ENCODE results near the gene PSPC1. TPM values are rescaled to one million over a fixed set of nuclear protein-coding genes. Genes with fewer than 3 reads are reported as not detected.
"Not testable (repeated sequence)": the region's sequence is repeated elsewhere in the genome, so short reads cannot be mapped to it uniquely, and the experiment has no call there.

The PSPC1 gene
- polyA plus RNA-seq (158 and 166 TPM in 2 replicates), polyA minus RNA-seq (195 and 201 TPM in 2 replicates)

- TF ChIP-seq MXI1 (conservative IDR thresholded peaks at IDR 0.05; ENCODE audit: poor library complexity, severe bottlenecking), result peak; percentile 72
- peak; percentile 4 for TF ChIP-seq RAD21 (conservative IDR thresholded peaks at IDR 0.05)
- peak; percentile 96 for TF ChIP-seq REST (IDR thresholded peaks at IDR 0.05; ENCODE audit: borderline replicate concordance)
- peak; percentile 23 for TF ChIP-seq EP300 (conservative IDR thresholded peaks at IDR 0.05; ENCODE audit: poor library complexity, severe bottlenecking)
- peak; percentile 97 for TF ChIP-seq POLR2AphosphoS5 (IDR thresholded peaks at IDR 0.05)
- TF ChIP-seq TAF1 (IDR thresholded peaks at IDR 0.05; ENCODE audit: low read depth), result peak; percentile 98
- Histone ChIP-seq H2AFZ (ENCODE audit: low read depth, low read length) (peak within 1 kb of the TSS; percentile 88), H3K9ac (ENCODE audit: low read length) (peak within 1 kb of the TSS; percentile 98), H3K79me2 (replicated peaks; ENCODE audit: insufficient read depth, low read length) (peaks cover 15% of the 10 kb centered on the region), H3K4me3 (ENCODE audit: low read length) (peak within 1 kb of the TSS; percentile 98), H3K27ac (ENCODE audit: low read length) (peak within 1 kb of the TSS; percentile 97)
- H3K27me3 ChIP-seq (ENCODE audit: insufficient read depth, low read depth, low read length); H3K9me3 ChIP-seq (ENCODE audit: low read length); H3F3A ChIP-seq (ENCODE audit: insufficient read depth, low read length, poor library complexity, severe bottlenecking); H4K20me1 ChIP-seq (ENCODE audit: insufficient read depth); H3K4me2 ChIP-seq (ENCODE audit: low read length); H3K9me2 ChIP-seq (ENCODE audit: insufficient read depth, low read length); H3K36me3 ChIP-seq (ENCODE audit: insufficient read depth, low read length): not testable (repeated sequence)
Measured at GRCh38 chr13:19782727-19783682, at the start of gene PSPC1. Gene PSPC1 (minus strand): TSS chr13:19782945. CDS start chr13:19782757, 188 bp downstream.

GRCh38 chr13:19822673-19823072 lies 39.9 kb upstream of the PSPC1 start:
- H3K27me3 ChIP-seq (ENCODE audit: insufficient read depth, low read depth, low read length), result no peaks in the 10 kb centered on the region
- H3K9ac ChIP-seq (ENCODE audit: low read length), result no peak overlapping the region
- H2AFZ ChIP-seq (ENCODE audit: low read depth, low read length), result no peak overlapping the region
- TF ChIP-seq RAD21 (conservative IDR thresholded peaks at IDR 0.05) (no peak), EZH2 (IDR thresholded peaks at IDR 0.05; ENCODE audit: borderline replicate concordance, insufficient read depth, low read length, poor library complexity, severe bottlenecking) (no peak), MXI1 (conservative IDR thresholded peaks at IDR 0.05; ENCODE audit: poor library complexity, severe bottlenecking) (no peak), REST (IDR thresholded peaks at IDR 0.05; ENCODE audit: borderline replicate concordance) (no peak), SMC3 (conservative IDR thresholded peaks at IDR 0.05; ENCODE audit: poor library complexity) (no peak), CTCF (IDR thresholded peaks at IDR 0.05; ENCODE audit: poor library complexity, severe bottlenecking) (no peak), TAF1 (IDR thresholded peaks at IDR 0.05; ENCODE audit: low read depth) (no peak), EP300 (conservative IDR thresholded peaks at IDR 0.05; ENCODE audit: poor library complexity, severe bottlenecking) (no peak), POLR2AphosphoS5 (IDR thresholded peaks at IDR 0.05) (no peak)
- no peak overlapping the region for H3K4me3 ChIP-seq (ENCODE audit: low read length)
- H4K20me1 ChIP-seq (ENCODE audit: insufficient read depth), result no peaks in the 10 kb centered on the region
- no peaks in the 10 kb centered on the region for H3F3A ChIP-seq (ENCODE audit: insufficient read depth, low read length, poor library complexity, severe bottlenecking)
- H3K27ac ChIP-seq (ENCODE audit: low read length), result no peak overlapping the region
- no peaks in the 10 kb centered on the region for H3K79me2 ChIP-seq (replicated peaks; ENCODE audit: insufficient read depth, low read length)
- H3K9me2 ChIP-seq (ENCODE audit: insufficient read depth, low read length), result no peaks in the 10 kb centered on the region
- H3K36me3 ChIP-seq (ENCODE audit: insufficient read depth, low read length), result peaks cover 13% of the 10 kb centered on the region
- no peak overlapping the region for H3K4me2 ChIP-seq (ENCODE audit: low read length)
- H3K9me3 ChIP-seq (ENCODE audit: low read length), result peaks cover 3% of the 10 kb centered on the region
